ELF-1 (cell line): ENCODE data around the gene GJE1.
"Not testable (repeated sequence)": the region's sequence is repeated elsewhere in the genome, so short reads cannot be mapped to it uniquely, and the experiment has no call there.

ENCODE experiments used
- DNase-seq: peaks from one replicate; pipeline ENCODE4 v3.0.0-alpha.2; 2016; ENCODE audit warnings: low read depth, low spot score

The GJE1 gene, protein sequence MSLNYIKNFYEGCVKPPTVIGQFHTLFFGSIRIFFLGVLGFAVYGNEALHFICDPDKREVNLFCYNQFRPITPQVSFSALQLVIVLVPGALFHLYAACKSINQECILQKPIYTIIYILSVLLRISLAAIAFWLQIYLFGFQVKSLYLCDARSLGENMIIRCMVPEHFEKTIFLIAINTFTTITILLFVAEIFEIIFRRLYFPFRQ

DNA sequence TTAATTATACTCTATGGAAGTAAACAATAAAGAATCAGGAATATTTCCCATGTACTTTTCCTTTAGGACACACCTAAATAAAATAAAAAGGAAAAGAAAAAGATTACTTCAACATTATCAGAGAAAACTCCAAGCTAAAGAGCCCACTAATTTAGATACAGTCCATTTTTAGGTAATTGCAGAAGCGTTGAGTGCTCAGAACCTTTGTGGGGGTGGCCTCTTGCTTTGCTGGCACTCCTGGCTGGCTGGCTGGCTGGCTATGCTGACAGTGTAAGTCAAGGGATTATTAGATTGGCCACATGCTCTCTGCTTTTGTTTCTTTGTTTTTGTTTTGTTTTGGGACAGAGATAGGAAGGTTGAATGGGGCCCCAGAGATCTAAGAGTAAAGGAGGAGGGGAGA lies at the start of gene GJE1:
TSS of gene GJE1 (plus strand) at position 301 of the 400 bp plus-strand sequence. CDS start 234 bp downstream, outside the sequence.
- DNase-seq, result no peak

- no peak for DNase-seq
Measured at GRCh38 chr6:142087950-142088857, 44.5 kb upstream of the GJE1 start.

DNA sequence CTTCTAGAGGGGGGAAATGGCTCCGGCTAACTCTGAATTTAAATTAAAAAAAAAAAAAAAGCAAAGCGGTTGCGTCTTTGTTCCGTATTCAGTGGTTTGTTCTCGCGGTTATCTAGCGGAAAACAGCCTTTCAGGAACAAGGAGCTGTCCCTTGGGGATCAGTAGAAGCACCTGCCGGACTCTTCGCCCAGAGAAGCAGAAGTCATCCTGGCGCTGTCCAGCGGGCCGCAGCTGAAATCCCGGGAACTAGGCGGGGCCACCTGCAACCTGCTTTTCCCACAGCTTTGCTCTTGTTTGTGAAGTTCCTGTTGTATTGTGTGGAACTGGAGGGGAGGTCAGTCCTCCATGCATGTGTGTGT lies 43.9 kb upstream of the GJE1 start:
- DNase-seq, result peak; percentile 81

DNA sequence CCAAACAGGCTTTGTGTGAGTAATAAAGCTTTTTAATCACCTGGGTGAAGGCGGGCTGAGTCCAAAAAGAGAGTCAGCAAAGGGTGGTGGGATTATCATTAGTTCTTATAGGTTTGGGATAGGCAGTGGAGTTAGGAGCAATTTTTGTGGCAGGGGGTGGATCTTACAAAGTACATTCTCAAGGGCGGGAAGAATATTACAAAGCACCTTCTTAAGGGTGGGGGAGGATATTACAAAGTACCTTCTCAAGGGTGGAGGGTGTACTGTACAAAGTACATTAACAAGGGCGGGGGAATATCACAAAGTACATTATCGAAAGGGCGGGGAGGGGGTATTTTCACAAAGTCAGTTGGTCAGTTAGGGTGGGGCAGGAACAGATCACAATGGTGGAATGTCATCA lies 27.9 kb upstream of the GJE1 start:
- not testable (repeated sequence) for DNase-seq

DNA sequence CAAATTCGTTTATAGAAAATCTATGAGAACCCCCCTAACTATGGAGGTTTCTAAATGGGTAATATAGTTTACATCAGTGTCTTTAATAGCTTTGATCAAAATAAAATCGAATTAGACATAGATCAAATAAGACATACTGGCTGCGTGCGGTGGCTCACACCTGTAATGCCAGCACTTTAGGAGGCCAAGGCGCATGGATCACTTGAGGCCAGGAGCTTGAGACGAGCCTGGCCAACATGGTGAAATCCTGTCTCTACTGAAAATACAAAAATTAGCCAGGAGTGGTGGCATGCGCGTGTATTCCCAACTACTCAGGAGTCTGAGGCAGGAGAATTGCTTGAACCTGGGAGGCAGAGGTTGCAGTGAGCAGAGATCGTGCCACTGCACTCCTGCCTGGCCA lies 21.9 kb upstream of the GJE1 start:
- not testable (repeated sequence) for DNase-seq

GRCh38 chr6:142112451-142113061 lies 20.2 kb upstream of the GJE1 start:
- DNase-seq, result peak; percentile 42

DNA sequence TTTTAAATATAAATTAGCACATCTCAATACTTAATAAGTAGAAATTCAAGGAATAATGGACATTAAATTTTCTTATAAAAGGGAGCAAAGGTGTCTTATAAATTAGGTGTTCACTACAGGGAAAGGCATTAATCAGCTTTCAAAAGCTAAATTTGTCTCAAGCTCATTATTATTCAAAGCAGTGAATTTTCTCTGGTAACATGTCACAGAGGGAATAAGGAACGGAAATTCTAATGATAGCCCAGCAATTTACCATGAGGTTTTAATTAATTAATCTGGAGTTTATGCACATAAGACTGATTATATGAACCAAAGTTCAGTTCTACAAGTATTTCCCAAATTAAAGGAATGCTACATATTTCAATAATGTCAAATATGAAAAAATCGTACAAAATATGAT lies 15.4 kb upstream of the GJE1 start:
- no peak for DNase-seq

GRCh38 chr6:142118328-142118727 lies 14.4 kb upstream of the GJE1 start:
- DNase-seq, result no peak

- no peak for DNase-seq
Measured at GRCh38 chr6:142118925-142119324, 13.8 kb upstream of the GJE1 start.

DNA sequence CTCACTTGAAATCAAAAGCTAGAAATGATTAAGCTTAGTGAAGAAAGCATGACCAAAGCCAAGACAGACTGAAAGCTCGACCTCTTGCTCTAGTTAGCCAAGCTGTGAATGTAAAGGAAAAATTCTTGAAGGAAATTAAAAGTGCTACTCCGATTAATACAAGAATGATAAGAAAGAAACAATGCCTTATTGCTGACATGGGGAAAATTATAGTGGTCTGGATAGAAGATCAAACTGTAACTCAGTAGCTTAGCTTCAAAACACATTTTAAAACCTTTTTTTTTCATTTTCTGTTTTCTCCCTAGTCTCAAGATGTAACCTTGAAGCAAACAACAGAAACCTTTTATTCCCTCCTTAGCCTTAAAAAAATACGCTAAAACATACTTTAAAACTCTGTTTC lies 11.4 kb upstream of the GJE1 start:
- no peak for DNase-seq

DNA sequence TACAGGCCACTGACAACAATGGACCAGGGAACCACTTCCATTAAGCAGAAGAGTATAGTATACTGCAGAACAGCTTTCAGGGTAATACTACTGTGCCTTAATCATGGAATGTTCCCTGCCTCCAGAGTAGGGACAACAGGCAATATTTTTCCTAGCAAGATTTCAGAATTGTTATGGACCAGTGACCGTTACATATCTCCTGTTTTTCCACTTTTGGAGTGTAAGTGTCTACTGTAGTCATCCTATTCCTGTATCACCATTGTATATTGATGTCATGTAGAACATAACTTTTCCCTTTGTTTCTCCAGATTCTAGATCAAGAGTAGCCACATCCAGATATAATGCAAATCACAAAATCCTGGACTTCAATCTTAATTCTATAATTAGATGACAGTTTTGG lies 1.9 kb upstream of the GJE1 start:
- no peak for DNase-seq

- DNase-seq, result no peak
Measured at GRCh38 chr6:142138876-142139275, 6.2 kb downstream of the GJE1 start.

DNA sequence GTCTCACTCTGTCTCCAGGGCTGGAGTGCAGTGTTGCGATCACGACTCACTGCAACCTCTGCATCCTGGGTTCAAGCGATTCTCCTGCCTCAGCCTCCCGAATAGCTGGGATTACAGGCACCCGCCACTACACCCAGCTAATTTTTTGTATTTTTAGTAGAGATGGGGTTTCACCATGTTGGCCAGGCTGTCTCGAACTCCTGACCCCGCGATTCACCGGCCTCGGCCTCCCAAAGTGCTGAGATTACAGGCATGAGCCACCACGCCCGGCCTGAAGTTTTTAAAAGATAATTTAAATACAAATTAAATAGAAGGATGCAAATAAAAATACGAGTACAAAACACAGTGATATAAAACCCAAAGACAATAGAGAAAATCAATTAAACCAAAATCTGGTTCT lies 8.8 kb downstream of the GJE1 start:
- not testable (repeated sequence) for DNase-seq

- DNase-seq, result peak; percentile 99
Measured at GRCh38 chr6:142146828-142147662, 14.3 kb downstream of the GJE1 start, which contains the start of the genes NMBR and VTA1. Gene NMBR (minus strand): TSS chr6:142147122. CDS start chr6:142088658, 58,464 bp downstream. Gene VTA1 (plus strand): TSS chr6:142147263. CDS start chr6:142147288, 25 bp downstream.

- DNase-seq, result no peak
Measured at GRCh38 chr6:142152746-142153145, 20.0 kb downstream of the GJE1 start.

GRCh38 chr6:142153196-142153595 lies 20.5 kb downstream of the GJE1 start:
- DNase-seq, result no peak

GRCh38 chr6:142154336-142154735 lies 21.6 kb downstream of the GJE1 start:
- DNase-seq, result no peak

DNA sequence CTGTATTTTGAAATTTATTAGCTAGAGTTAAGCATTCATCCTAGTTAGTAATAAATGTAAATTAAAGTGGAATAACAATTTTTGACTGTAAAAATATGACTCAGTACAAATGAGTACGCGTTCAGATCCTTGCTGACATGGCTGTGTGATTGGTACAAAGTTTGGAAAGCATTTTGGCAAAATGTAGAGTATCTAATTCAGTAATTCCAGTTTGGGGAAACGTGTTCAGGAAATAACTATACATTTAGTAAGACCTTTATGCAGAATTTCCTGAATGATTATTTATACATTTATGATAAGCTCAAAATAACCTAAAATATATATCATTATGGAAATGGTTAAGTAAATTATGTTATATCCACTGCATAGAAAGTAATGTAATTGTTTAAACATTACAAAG lies 22.4 kb downstream of the GJE1 start:
- DNase-seq, result no peak

DNA sequence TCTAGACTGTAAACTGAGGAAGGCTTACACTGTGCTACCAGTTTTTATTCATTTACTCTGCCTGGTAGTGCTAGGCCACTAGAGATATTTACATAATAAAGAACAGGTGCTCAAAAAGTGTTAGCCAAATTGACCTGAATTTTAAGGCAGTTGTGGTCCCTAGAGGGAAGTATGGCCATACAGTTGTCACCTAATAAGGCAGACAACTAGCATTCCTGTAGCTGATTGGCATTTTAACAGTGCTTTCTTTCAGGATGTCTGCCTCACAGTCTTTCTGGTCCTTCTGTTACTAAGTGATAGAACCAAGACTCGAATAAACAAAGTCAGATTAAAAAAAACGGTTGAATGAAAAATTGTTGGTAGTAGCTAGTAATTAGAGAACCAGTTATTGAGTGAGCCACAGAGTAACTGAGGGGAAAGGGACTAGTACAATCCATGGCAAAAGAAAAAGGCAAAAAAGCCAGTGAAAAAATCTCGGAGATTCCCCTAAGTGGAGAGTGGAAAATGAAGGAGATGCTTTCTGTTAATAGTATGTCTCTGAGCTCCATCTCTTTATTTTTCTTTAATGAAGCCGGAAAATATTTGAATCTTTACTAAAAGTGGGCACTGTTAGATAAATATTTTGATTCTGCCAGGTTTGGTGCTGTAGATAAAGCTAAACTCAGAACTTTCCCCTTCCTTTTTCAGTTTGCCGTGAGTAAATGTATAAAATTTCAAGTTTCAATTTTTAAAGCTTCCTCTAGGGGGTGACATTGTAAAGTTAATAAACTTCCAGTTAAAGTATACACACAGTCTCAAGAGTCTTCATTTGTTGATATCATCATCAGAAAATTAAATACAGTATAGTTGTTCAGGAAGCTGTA lies 23.4 kb downstream of the GJE1 start:
- peak; percentile 46 for DNase-seq

DNA sequence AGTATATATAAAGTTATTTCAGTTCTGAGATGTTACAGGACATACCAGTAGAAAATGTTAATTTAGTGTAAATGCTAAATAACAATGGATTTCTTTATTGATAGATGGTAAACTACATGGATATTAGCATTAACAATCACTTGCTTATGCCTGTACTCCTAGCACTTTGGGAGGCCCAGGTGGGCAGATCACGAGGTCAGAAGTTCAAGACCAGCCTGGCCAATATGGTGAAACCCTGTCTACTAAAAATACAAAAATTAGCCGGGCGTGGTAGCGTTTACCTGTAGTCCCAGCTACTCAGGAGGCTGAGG lies 24.0 kb downstream of the GJE1 start:
- not testable (repeated sequence) for DNase-seq

- no peak for DNase-seq
Measured at GRCh38 chr6:142162780-142163179, 30.1 kb downstream of the GJE1 start.
